SU-DHL-6 (cell line): ENCODE measurements around the gene NUB1.

Experiments
- H2AFZ ChIP-seq: fragments of 200-600 bp; sonication (generic); 2 replicates; pipeline ENCODE4 v1.6.1; 2014; ENCODE audit warnings: low read depth, mild to moderate bottlenecking, moderate library complexity, mixed read lengths, antibody characterized with exemption, low read length; ENCODE audit not compliant: severe bottlenecking
- H3F3A ChIP-seq: fragments of 200-600 bp; shearing (Covaris generic); 2 replicates; pipeline ENCODE4 v1.6.0; 2016; ENCODE audit warnings: antibody characterized with exemption, mild to moderate bottlenecking; ENCODE audit not compliant: insufficient read depth
- H3K27ac ChIP-seq: fragments of 200-600 bp; sonication (generic); 2 replicates; pipeline ENCODE4 v1.5.1; 2016; ENCODE audit warnings: low read depth, mild to moderate bottlenecking, low read length, moderate library complexity, mixed read lengths
- H3K27me3 ChIP-seq: fragments of 200-600 bp; sonication (generic), shearing (Covaris generic); 2 replicates; pipeline ENCODE4 v1.6.0; 2014; ENCODE audit warnings: mild to moderate bottlenecking, low read length
- H3K36me3 ChIP-seq: fragments of 200-600 bp; sonication (generic); 2 replicates; pipeline ENCODE4 v1.6.1; 2014; ENCODE audit warnings: mild to moderate bottlenecking, low read length, mixed read lengths
- H3K4me2 ChIP-seq: fragments of 300-600, 200-600 bp; shearing (Covaris generic), sonication (generic); 2 replicates; pipeline ENCODE4 v1.6.0; 2014; ENCODE audit warnings: low read length, low read depth, mild to moderate bottlenecking; ENCODE audit not compliant: poor library complexity, severe bottlenecking
- H3K4me3 ChIP-seq: fragments of 200-600 bp; sonication (generic); 2 replicates; pipeline ENCODE4 v1.5.1; 2014; ENCODE audit warnings: antibody characterized with exemption, low read length, mild to moderate bottlenecking, mixed read lengths; ENCODE audit not compliant: insufficient read depth, poor library complexity, severe bottlenecking
- H3K79me2 ChIP-seq: fragments of 200-600 bp; sonication (generic); 2 replicates; pipeline ENCODE4 v1.6.1; 2014; ENCODE audit warnings: mild to moderate bottlenecking, low read length, moderate library complexity; ENCODE audit not compliant: insufficient read depth
- H3K9ac ChIP-seq: fragments of 200-600 bp; sonication (generic); 2 replicates; pipeline ENCODE4 v1.7.0; 2014; ENCODE audit warnings: mild to moderate bottlenecking, low read length
- H3K9me2 ChIP-seq: fragments of 200-600 bp; sonication (generic); replicated peaks from 2 replicates; pipeline ENCODE4 v1.6.1; 2014; ENCODE audit warnings: low read length; ENCODE audit not compliant: insufficient read depth
- H3K9me3 ChIP-seq: fragments of 200-600 bp; sonication (generic); 2 replicates; pipeline ENCODE4 v1.6.1; 2014; ENCODE audit warnings: low read length, mixed read lengths; ENCODE audit not compliant: insufficient read depth
- H4K20me1 ChIP-seq: fragments of 200-600 bp; sonication (generic); 2 replicates; pipeline ENCODE4 v1.6.1; 2014; ENCODE audit warnings: low read depth, mild to moderate bottlenecking, antibody characterized with exemption, low read length, moderate library complexity, mixed read lengths
- EZH2phosphoT487 ChIP-seq: fragments of 200-600 bp; sonication (generic), shearing (Covaris generic); conservative IDR thresholded peaks from 2 replicates; pipeline ENCODE4 v1.6.1; 2018; ENCODE audit warnings: mild to moderate bottlenecking, antibody characterized with exemption, low read length, moderate library complexity, mixed read lengths
- TF ChIP-seq, protein P1 (sequence below): fragments of 200-600 bp; sonication (generic); IDR thresholded peaks from one replicate; pipeline ENCODE4 v1.5.1; 2017; ENCODE audit warnings: antibody characterized with exemption, mild to moderate bottlenecking, low read length, moderate library complexity; ENCODE audit not compliant: insufficient read depth, poor library complexity, severe bottlenecking

The NUB1 gene

DNA sequence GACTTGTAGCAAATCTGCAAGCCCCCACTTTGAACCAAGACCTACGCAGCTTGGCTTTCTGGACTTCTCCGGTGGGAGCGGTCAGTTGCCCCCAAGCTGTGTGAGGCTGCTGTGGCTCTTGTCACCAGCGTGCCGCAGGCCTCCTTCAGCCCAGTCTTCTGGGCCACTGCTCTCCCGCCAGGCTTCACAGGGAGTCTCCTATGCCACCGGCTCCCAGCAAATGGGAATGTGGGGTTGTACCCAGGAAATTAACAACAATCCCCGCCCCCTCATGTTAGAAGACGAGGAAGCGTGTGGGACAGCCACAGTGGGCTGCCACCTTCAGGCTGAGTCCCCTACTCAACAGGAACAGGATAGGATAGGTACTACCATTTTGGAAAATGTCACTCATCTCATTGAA lies 64.0 kb downstream of the NUB1 start:
- no peak for TF ChIP-seq EZH2phosphoT487
- TF ChIP-seq, protein P1, sequence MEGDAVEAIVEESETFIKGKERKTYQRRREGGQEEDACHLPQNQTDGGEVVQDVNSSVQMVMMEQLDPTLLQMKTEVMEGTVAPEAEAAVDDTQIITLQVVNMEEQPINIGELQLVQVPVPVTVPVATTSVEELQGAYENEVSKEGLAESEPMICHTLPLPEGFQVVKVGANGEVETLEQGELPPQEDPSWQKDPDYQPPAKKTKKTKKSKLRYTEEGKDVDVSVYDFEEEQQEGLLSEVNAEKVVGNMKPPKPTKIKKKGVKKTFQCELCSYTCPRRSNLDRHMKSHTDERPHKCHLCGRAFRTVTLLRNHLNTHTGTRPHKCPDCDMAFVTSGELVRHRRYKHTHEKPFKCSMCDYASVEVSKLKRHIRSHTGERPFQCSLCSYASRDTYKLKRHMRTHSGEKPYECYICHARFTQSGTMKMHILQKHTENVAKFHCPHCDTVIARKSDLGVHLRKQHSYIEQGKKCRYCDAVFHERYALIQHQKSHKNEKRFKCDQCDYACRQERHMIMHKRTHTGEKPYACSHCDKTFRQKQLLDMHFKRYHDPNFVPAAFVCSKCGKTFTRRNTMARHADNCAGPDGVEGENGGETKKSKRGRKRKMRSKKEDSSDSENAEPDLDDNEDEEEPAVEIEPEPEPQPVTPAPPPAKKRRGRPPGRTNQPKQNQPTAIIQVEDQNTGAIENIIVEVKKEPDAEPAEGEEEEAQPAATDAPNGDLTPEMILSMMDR, result no peak
- Histone ChIP-seq H2AFZ (no peak overlapping the region), H3K79me2 (no peaks in the 10 kb centered on the region), H4K20me1 (no peaks in the 10 kb centered on the region), H3K27me3 (no peaks in the 10 kb centered on the region), H3K27ac (no peak overlapping the region), H3K9me2 (no peaks in the 10 kb centered on the region), H3K9me3 (no peaks in the 10 kb centered on the region), H3F3A (no peaks in the 10 kb centered on the region), H3K4me3 (no peak overlapping the region), H3K9ac (no peak overlapping the region), H3K36me3 (no peaks in the 10 kb centered on the region), H3K4me2 (no peak overlapping the region)

DNA sequence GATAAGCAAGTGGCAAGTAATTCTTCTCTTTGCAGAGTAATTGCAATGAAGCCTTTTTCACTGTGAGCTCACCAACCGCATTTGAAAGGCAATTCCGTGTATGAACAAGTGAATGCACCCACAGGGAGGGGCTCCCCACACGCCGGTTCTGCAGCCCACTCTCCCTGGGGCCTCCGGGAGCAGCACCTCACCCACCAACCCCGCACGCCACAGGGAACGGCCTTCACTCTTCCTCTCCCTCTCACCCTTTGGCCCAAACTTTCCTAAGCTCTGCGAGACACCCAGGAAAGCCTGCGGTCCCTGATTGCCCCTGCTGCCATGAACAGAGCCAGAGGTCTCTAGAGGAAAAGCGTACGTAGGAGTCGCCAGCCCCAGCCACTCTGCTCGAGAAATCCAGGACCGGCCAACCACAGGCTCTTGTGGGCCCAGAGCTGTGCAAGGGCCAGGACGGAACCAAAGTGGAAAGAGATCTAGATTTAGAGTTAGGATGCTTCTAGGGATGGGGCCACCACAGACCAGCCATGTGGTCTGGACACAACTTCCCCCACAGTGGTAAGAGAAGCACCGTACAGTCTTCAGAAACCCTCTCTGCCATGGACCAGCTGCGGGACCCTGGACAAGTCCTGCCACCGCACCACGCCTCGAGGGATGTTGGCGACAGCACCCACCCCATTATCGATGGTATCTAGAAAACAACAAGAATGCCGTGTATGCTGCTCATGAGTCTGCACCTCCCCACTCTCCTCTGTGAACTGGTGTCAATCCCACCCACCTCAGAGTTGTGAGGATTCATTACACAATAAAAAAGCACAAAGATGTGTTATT lies 64.7 kb downstream of the NUB1 start:
- no peaks in the 10 kb centered on the region for H3K36me3 ChIP-seq
- H4K20me1 ChIP-seq, result no peaks in the 10 kb centered on the region
- H3K9ac ChIP-seq, result no peak overlapping the region
- no peaks in the 10 kb centered on the region for H3K79me2 ChIP-seq
- TF ChIP-seq, protein P1, result no peak
- no peak for TF ChIP-seq EZH2phosphoT487
- H3K4me3 ChIP-seq, result no peak overlapping the region
- H3K9me2 ChIP-seq, result no peaks in the 10 kb centered on the region
- no peak overlapping the region for H3K27ac ChIP-seq
- H3F3A ChIP-seq, result no peaks in the 10 kb centered on the region
- no peak overlapping the region for H3K4me2 ChIP-seq
- H3K27me3 ChIP-seq, result no peaks in the 10 kb centered on the region
- no peak overlapping the region for H2AFZ ChIP-seq
- H3K9me3 ChIP-seq, result no peaks in the 10 kb centered on the region

DNA sequence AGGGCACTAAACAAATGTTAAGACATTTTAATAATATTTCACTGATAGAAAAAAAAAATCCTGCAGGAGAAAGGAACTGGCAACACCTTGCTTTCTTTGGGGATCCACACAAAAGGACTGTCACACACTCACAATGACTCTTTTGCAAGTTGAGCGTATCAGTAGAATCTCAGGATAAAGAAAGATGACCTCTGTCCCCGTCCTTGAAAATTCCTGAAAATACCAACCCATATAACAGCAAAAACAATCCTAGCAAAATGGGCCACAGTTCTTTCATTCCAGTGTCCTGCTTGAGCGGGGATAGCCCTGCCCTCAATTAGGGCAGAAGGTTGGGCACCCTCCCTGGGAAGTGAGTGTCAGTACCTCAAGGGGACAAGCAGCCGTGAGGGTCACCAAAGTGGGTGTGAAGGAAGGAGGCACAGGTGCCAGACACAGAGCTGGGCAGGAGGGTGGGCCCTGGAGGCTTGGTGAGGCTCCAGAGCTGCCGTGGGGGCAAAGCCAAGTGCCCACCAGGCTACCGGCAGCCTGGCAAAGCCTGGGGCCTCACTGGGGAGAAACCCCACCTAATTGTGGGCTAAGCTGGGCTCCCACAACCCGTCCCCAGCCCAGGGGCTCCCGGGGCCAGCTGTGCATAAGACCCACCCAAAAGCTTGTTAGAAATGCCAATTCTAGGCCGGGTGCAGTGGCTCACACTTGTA lies 65.4 kb downstream of the NUB1 start:
- Histone ChIP-seq H3K27me3 (no peaks in the 10 kb centered on the region), H3K79me2 (no peaks in the 10 kb centered on the region), H3F3A (no peaks in the 10 kb centered on the region), H3K36me3 (no peaks in the 10 kb centered on the region), H3K9ac (no peak overlapping the region), H4K20me1 (no peaks in the 10 kb centered on the region), H3K4me2 (no peak overlapping the region), H3K4me3 (no peak overlapping the region), H3K9me3 (no peaks in the 10 kb centered on the region), H2AFZ (no peak overlapping the region), H3K27ac (no peak overlapping the region), H3K9me2 (no peaks in the 10 kb centered on the region)
- TF ChIP-seq EZH2phosphoT487, result no peak
- TF ChIP-seq, protein P1, result no peak
